ENCODE results near the gene YARS2.

GRCh38 chr12:32789446-32789845, 33.7 kb upstream of the YARS2 start:
- TF ChIP-seq POLR2AphosphoS5 (IDR thresholded peaks at IDR 0.05) (no peak), EP300 (IDR thresholded peaks at IDR 0.05) (no peak)

Measured in esophagus muscularis mucosa (tissue), 3 donors.